GM12891 (cell line): Measurements from ENCODE around the gene PACSIN1.

Experiments used
- PAX5 ChIP-seq: IDR thresholded peaks from 2 replicates; pipeline ENCODE4 v1.6.1; 2011; ENCODE audit warnings: low read length, moderate library complexity, mild to moderate bottlenecking; ENCODE audit not compliant: insufficient read depth, severe bottlenecking
- POLR2A ChIP-seq: IDR thresholded peaks from 2 replicates; pipeline ENCODE4 v1.6.1; 2011; ENCODE audit warnings: low read depth, low read length, control low read depth
- POLR2AphosphoS5 ChIP-seq: IDR thresholded peaks from 2 replicates; pipeline ENCODE4 v1.6.1; 2011; ENCODE audit warnings: low read depth, low read length, control low read depth
- SPI1 ChIP-seq: IDR thresholded peaks from 2 replicates; pipeline ENCODE4 v1.6.1; 2011; ENCODE audit warnings: low read depth, low read length, control low read depth

DNA sequence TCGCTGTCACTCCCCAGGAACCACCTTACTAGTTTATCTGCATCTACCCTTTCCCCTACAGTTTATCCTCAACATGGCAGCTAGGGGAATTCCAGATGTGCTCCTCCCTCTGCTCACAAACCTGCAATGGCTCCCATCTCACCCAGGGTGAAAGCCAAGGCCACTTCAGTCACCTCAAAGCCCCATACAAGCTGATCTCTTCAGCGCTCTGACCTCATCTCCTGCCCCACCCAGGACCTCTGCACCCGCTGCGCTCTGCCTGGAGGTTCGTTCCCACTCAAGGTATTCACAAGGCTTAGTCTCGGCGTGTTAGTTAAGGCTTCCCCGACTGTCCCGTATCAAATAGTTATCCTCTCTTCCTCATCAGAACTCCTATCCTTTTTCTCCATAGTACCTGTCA lies 118.8 kb downstream of the PACSIN1 start:
- TF ChIP-seq POLR2A (no peak), POLR2AphosphoS5 (no peak), PAX5 (no peak), SPI1 (no peak)
